Muscle of back (tissue), 11 donors: ENCODE measurements around the gene SH3RF3. TPM values are rescaled to one million over a fixed set of nuclear protein-coding genes. Genes with fewer than 3 reads are reported as not detected.

Experiments used
- DNase-seq, 3 donors: peaks; one replicate each; pipeline versions ENCODE4 v3.0.0 to v3.0.0-alpha.2; 2013
- polyA plus RNA-seq, 10 donors: library from polyadenylated mRNA; unstranded; fragments of 120-200 nt; gene quantifications; one replicate each; pipeline ENCODE4 v1.2.1, GENCODE V29; 2013; ENCODE audit not compliant: insufficient read length in 10 of 10

SH3RF3 gene
- polyA plus RNA-seq, 10 donors: 3.8 to 7.0 (median 4.7) TPM

DNA sequence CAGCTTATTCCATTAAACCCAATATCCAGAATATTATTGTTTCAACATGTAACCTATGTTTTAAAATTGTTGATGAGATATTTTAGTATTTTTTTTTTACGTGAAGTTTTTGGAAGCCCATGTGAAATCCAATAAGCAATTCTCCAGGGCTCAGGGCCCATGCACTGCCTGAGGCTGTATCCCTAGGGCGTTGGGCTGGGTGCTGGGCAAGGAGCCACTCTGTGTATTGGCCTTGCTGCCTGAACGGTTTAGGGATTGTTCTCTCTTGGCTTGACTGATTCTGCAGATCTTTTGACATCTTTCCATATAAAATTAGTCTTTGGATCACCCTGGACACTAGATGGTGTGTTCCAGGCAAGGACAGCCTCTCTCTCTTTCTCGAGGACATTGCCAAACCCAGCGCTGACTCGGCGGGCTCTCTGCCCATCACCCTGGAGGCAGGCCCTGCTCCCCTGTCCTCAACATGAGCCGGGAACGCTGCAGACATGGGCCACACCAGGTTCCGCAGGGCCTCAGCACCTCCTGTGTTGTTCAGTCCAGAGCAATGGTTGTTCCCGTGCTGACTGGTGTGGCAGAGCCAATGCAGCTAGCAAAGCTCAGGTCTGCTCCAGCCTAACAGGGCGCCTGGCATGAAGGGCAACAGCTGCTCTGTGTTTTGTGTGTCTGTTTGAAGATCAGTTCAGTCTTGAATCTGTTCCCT, 321.7 kb downstream of the SH3RF3 start:
- no peak for DNase-seq

DNA sequence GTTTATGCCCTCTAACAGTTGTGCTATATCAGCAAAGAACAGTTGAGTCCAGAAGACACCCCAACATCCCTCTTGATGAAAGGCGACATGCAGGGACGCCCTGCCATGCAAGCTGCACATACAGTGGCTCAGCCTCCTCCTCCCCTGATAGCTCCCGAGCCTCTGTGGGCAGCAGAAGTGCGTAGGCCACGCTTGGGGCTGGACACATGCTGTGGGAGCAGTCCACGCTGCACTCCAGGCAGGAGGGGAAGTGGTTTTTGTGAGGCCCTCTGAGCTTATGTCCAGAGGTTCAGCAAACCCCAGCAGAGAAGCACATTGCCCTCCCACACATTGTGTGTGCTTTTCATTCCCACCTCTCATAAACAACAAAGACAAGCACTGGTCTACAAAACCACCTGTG, 322.7 kb downstream of the SH3RF3 start:
- no peak for DNase-seq

DNA sequence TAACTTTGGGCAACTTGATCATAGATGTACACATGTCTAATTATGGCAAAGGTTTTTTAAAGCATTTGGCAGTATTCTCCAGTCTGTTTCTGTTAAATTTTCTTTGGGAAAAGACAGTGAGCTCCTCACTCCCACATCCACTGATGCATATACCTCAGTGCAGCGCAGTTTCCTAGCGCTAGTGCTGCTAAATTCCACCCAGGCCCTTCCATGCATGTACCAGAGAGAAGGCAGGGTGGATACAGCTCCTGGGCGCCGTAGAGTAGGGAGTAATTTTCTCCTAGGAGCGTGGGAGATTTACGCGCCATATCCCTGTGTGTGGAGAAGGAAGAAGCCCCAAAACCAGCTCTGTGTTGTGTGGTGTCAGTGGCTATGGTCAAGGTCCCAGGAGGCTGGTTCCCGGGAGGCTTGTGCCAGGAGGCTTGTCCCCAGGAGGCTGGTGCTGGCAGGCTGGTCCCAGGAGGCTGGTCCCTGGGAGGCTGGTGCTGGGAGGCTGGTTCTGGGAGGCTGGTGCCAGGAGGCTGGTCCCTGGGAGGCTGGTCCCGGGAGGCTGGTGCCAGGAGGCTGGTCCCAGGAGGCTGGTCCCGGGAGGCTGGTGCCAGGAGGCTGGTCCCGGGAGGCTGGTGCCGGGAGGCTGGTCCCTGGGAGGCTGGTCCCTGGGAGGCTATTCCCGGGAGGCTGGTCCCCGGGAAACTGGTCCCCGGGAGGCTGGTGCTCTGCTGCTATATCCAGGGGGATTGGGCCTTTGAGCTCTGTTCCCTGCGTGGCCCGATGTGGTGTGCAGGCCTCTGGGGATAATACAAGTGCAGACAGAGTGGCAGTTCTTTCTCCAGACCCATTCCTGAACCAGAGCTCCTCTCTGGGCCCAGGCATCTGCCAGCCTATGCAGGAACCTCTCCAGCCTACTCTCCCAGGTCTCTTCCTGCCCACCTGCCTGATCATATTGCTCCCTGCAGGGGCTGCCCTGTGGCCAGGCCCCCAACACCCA, 323.6 kb downstream of the SH3RF3 start:
- no peak for DNase-seq

DNA sequence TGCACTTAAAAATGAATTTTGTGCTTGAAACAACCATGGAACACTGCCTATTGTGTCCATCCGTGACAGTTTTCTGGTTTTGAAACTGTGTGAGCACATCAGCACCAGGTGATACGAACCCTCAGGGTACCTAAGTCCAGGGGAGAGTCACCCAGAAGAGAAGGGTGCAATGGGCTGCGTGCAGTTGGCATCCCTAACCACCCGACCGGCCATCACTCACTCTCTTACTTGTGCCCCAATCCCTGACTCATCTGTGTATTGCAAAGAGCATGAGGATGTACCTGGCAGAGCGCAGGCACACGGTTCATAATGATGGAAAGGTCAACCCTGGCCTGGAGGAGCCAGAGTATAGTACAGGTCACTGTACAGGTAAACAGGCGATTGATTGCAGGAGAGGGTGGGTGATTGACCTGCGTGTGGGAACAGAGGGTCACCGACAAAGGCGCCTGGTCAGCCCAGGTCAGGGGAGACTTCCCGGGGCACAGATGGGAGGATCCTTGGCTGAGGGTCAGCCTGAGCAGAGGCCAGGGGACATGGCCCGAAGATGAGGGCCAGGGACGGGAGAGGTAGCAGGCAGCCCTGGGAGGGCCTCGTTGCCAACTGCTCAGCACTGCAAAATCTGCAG, 324.5 kb downstream of the SH3RF3 start:
- DNase-seq: no peak

DNA sequence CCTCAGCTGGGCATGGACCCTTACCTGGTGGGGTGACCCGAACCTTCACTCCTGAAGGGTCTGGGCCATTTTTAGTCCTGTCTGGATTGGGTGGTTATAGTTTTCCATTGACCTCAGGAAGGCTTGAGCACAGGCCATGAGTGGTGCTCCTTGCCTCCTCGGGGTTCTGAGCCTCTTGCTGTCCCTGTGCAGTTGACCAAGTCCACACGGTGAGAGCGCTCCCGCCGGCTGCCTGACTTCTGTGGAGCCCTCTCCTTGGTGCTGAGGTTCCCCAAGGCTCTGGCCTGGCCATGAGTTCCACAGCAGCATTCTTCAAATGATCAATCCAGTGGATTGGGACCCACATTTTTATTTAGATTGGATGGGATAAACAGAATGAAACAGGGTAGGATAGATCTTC, 325.3 kb downstream of the SH3RF3 start:
- no peak for DNase-seq

DNA sequence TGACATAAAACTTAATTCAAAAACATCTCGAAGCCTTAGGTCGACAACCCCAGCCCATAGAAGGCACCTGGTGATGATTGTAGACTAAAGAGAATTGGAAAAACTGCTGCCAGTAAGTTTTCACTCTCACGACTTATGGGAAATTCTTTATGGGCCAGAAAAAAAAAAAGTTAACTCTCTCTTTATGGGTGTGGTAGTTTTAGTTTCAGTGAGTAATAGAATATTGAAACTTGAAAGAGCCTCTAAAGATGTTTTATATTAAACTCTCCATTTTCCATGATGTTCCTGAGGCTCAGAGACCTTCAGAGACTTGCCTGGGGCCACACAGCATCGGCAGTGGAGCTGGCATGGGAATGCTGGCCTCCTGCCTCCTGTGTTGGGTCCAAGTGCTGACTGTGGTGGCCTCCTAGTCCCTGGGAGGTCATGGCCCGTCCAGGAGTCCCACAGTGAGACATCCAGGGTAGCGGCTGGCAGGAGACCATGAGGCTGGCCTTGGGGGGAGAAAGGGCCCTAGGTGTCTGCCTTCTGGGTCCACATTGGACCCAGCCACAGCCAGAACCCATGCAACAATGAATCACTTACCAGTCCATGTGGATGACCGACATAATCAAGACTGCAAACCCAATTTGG, 325.9 kb downstream of the SH3RF3 start:
- no peak for DNase-seq

DNA sequence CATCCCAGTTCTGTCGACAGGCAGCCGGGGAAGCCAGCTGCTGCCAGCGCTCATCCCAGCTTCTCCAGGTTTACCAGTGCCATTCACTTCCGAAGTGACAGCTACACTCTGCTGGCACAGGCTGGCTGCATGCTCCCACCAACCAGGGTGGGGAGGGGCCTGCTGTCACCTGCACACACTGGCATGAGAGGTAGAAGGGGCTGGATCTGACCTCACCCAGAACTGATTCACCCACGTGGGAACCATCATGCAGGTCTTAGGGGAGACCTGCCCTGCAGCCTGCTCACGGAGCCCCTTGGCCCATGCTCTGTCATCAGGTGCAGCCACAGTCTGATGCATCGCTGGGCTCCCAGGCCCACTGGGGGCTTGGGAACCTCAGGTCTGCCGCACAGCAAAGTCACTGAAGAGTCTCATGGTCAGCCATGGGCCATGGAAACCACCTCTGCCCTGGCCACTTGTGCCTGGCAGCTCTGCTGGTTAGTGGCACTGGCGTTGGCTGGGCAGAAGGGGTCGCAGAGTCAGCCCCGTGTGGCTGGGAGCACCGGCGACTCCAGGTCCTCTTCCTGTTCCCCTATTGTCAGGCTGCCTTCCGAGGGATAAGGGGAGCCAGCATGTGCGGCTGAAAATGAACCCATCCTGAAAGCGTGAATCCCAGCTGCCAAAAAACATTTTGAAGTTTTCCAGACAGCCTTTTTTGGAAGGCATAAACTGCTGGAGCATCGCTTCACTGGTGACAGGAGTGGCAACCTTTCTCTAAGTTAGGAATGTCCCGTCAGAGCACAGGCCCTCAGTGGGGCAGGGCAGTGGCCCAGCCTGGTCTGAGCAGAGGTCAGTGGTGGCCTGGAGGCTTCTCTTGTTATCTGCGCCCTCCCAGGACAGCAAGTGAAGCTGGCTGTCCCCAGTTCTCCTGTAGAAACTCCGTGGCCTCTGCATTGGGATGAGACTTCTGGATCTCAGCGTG, 327.0 kb downstream of the SH3RF3 start:
- DNase-seq: no peak

- DNase-seq: no peak
These were observed 327.8 kb downstream of the SH3RF3 start for GRCh38 chr2:109456776-109457175.

- DNase-seq: no peak
These were observed 328.4 kb downstream of the SH3RF3 start for GRCh38 chr2:109457366-109457765.

DNA sequence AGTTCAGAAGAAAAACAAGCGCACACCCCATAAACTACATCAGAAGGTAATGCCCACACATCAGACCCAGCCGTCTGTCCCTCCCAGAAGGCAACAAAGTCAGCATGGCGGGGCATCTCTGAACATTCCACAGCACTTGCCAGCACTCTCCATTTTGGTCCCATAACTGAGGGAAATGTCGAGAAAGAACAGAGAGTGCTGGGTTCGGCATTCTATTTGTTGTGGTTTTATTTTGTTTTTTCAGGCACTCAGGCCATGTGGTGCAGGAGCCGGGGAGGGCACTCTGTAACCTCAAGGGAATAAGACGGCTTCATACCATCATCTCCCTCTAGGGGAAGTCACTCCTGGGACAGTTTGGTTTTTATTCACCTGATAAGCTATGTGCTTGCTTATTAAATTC, 328.8 kb downstream of the SH3RF3 start:
- DNase-seq: no peak

- no peak for DNase-seq
These were observed 329.5 kb downstream of the SH3RF3 start for GRCh38 chr2:109458512-109458911.

- no peak for DNase-seq
These were observed 330.5 kb downstream of the SH3RF3 start for GRCh38 chr2:109459485-109459884.

- DNase-seq: no peak
These were observed 331.7 kb downstream of the SH3RF3 start for GRCh38 chr2:109460553-109461324.

- no peak for DNase-seq
These were observed 334.2 kb downstream of the SH3RF3 start for GRCh38 chr2:109463236-109463635.

DNA sequence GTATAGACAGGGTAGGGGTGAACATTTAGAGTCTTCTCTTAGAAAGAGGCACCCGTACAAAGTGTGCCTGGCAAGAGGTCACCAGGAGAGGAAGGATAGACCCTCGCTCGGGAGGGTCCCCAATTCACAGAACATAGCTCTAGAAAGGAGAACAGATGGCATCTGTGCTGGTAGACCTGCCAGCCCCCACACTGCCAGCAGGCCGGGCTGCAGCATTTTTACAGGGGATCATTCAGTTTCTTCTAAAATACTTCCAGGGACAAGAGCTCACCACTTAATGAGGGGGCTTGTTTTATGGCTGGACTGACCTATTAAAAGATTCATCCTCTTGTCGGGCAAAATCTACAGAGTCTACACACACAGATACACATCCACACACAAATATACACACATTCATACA, 334.9 kb downstream of the SH3RF3 start:
- no peak for DNase-seq

GRCh38 chr2:109466674-109467575, 337.9 kb downstream of the SH3RF3 start:
- peak in 1 of 3 donors; percentile 36 for DNase-seq

- no peak for DNase-seq
These were observed 338.7 kb downstream of the SH3RF3 start for GRCh38 chr2:109467701-109468100.

DNA sequence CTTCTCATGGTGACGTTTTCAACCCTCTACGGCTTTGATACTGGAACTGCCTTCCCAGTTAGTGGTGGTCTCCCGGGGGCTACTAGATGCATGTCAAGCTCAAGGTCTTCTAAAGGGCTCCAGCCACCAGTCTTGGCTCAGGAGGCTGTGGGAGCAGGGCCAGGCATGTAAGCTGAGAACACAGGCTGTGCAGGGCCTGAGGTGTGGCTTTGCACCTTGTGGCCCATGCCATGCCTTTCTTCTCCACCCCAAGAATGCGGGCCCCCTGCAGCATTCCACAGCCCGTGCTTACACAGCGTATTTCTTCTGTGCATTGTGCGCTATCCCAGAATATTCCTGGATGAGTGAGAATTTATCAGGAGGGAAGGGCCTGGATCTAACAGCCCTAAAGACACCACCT, 339.9 kb downstream of the SH3RF3 start:
- no peak for DNase-seq

DNA sequence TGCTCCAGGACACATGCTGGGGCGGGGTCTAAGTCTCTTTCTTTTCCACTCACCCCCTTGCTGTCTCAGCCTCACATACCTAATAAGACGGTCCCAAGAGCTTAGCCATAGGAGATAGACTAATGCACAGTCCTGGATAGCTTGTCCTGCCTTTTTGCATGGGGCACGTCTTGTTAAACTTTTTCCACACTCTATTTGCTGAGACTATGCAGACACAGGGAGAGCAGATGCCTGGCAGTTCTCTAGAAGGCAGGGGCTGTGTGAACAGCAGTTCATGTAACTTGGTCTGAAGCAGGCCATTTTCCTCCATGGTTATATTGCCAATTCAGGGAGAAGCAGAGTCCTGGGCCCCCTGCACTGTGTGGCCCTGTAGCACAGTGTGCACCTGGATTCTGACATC, 342.7 kb downstream of the SH3RF3 start:
- DNase-seq: no peak
